Body of pancreas (tissue), 4 donors: ENCODE measurements around the gene ZBED5. TPM values are rescaled to one million over a fixed set of nuclear protein-coding genes. Genes with fewer than 3 reads are reported as not detected.
A peak's percentile ranks its signal among the peaks of the same experiment; 100 is the strongest.

Source experiments
- ATAC-seq: fragments of 150-250 bp; one replicate; pipeline ENCODE4 v1.9.1; 2016
- DNase-seq, 4 donors: peaks; one replicate each; pipeline ENCODE4 v3.0.0-alpha.2; 2019
- H3K27ac ChIP-seq, 4 donors: fragments of 200-600 bp; sonication (generic); 1 replicate in 3 of 4; 2 replicates in 1 of 4; pipeline versions ENCODE4 v1.5.1 to v1.6.1; 2016 to 2019; ENCODE audit warnings: mild to moderate bottlenecking in 1 of 4, mixed read lengths in 1 of 4, moderate library complexity in 1 of 4
- H3K27me3 ChIP-seq, 2 donors: fragments of 200-600 bp; sonication (generic); one replicate each; pipeline ENCODE4 v1.6.0; 2016; ENCODE audit warnings: mild to moderate bottlenecking in 1 of 2
- H3K36me3 ChIP-seq, 2 donors: fragments of 200-600 bp; sonication (generic); replicated peaks in 1 of 2; 2 replicates each; pipeline ENCODE4 v1.5.1; 2016; ENCODE audit warnings: low read depth in 2 of 2; ENCODE audit not compliant: insufficient read depth in 1 of 2
- H3K4me1 ChIP-seq: fragments of 200-600 bp; sonication (generic); one replicate; pipeline ENCODE4 v1.6.0; 2016
- H3K4me3 ChIP-seq, 2 donors: fragments of 200-600 bp; sonication (generic); 1 replicate in 1 of 2; 2 replicates in 1 of 2; pipeline ENCODE4 v1.5.1; 2016 to 2019
- H3K9me3 ChIP-seq, 3 donors: fragments of 200-600 bp; sonication (generic); 1 replicate in 2 of 3; 2 replicates in 1 of 3; pipeline ENCODE4 v1.5.1; 2016
- CTCF ChIP-seq, 7 experiments: fragments of 450-650 bp in 4 of 7; fragments of 200-600 bp in 3 of 7; sonication (generic) in 3 of 7; IDR thresholded peaks; one replicate each; pipeline ENCODE4 v1.5.1; 2016 to 2019; ENCODE audit warnings: antibody characterized with exemption in 7 of 7
- POLR2A ChIP-seq, 3 donors: fragments of 450-650 bp; IDR thresholded peaks; one replicate each; pipeline ENCODE4 v1.6.1; 2016; ENCODE audit warnings: antibody characterized with exemption in 3 of 3, mild to moderate bottlenecking in 2 of 3
- WGBS, 2 donors: methylation state at CpG; one replicate each; pipeline ENCODE4 v1.1.5; 2017; 5-methylcytosine and 5-hydroxymethylcytosine counted together
- intact Hi-C: fragments of 100-400 bp; cut with DNase I; formaldehyde crosslinking; loops from one replicate; pipeline ENCODE4 v1.15.1; 2023
- total RNA-seq, 2 donors: library from RNA; depleted of rRNA; stranded (reverse); fragments of >200 nt; gene quantifications; one replicate each; pipeline ENCODE4 v1.1.0, GENCODE V29; 2016

Gene ZBED5
- total RNA-seq, 2 donors from 2014 or later: 16.5 to 24.1 TPM

GRCh38 chr11:10856689-10857458 is 979 bp downstream of the ZBED5 start:
- TF ChIP-seq POLR2A (IDR thresholded peaks at IDR 0.05): no peak
- no peak for TF ChIP-seq CTCF (IDR thresholded peaks at IDR 0.05)
- Histone ChIP-seq H3K36me3 (peaks cover 4 to 10% of the 10 kb centered on the region in 2 donors), H3K27ac (peak overlapping the region; percentile 89 to 97 (median 94)), H3K9me3 (no peaks in the 10 kb centered on the region), H3K27me3 (no peaks in the 10 kb centered on the region), H3K4me1 (peaks cover 22% of the 10 kb centered on the region), H3K4me3 (peak overlapping the region; percentile 64 to 91)
- WGBS, 2 donors: 2% methylated on average over 17 of the region's 17 CpGs
- intact Hi-C loops: no loop called here
- DNase-seq: peak in 3 of 4 donors; percentile 37 to 50 (median 38)
- peak; percentile 10 for ATAC-seq

- peaks cover 19% of the 10 kb centered on the region for H3K4me1 ChIP-seq
- TF ChIP-seq CTCF (IDR thresholded peaks at IDR 0.05): no peak
- TF ChIP-seq POLR2A (IDR thresholded peaks at IDR 0.05): no peak
- no peak overlapping the region for H3K4me3 ChIP-seq
- 90 to 97% methylated on average over 2 of the region's 2 CpGs for WGBS, 2 donors
- ATAC-seq (no peak), DNase-seq (no peak)
- intact Hi-C loops: no loop called here
- no peaks in the 10 kb centered on the region for H3K27me3 ChIP-seq
- peaks cover 4 to 10% of the 10 kb centered on the region in 2 donors for H3K36me3 ChIP-seq
- no peaks in the 10 kb centered on the region for H3K9me3 ChIP-seq
- no peak overlapping the region for H3K27ac ChIP-seq
These were observed 2.6 kb downstream of the ZBED5 start for GRCh38 chr11:10855295-10855694.

- Histone ChIP-seq H3K4me1 (peaks cover 5% of the 10 kb centered on the region), H3K9me3 (no peaks in the 10 kb centered on the region), H3K27me3 (no peaks in the 10 kb centered on the region), H3K27ac (no peak overlapping the region), H3K36me3 (no peaks in the 10 kb centered on the region), H3K4me3 (no peak overlapping the region)
- WGBS, 2 donors: 86% methylated on average over 3 of the region's 3 CpGs
- intact Hi-C loops: no loop called here
- DNase-seq (no peak), ATAC-seq (no peak)
- TF ChIP-seq CTCF (IDR thresholded peaks at IDR 0.05) (no peak), POLR2A (IDR thresholded peaks at IDR 0.05) (no peak)
These were observed 9.6 kb downstream of the ZBED5 start for GRCh38 chr11:10847960-10848860.

GRCh38 chr11:10846660-10847059 is 11.2 kb downstream of the ZBED5 start:
- intact Hi-C loops: no loop called here
- H3K9me3 ChIP-seq: no peaks in the 10 kb centered on the region

More at GRCh38 chr11:10846660-10847059, 11.2 kb downstream of the ZBED5 start:
- H3K4me3 ChIP-seq: no peak overlapping the region
- H3K4me1 ChIP-seq: peaks cover 15% of the 10 kb centered on the region
- no peak for DNase-seq
- no peak overlapping the region for H3K27ac ChIP-seq
- no peak for ATAC-seq
- no peaks in the 10 kb centered on the region for H3K27me3 ChIP-seq
- no peaks in the 10 kb centered on the region for H3K36me3 ChIP-seq
- no peak for TF ChIP-seq POLR2A (IDR thresholded peaks at IDR 0.05)
- no peak for TF ChIP-seq CTCF (IDR thresholded peaks at IDR 0.05)
